Tibial artery (tissue), 4 donors: ENCODE measurements around the gene PCSK1N.

Experiments used
- DNase-seq, 2 donors: peaks; one replicate each; pipeline ENCODE4 v3.0.0-alpha.2; 2019
- H3K27ac ChIP-seq, 2 donors: fragments of 200-600 bp; sonication (generic) in 1 of 2; 1 replicate in 1 of 2; 2 replicates in 1 of 2; pipeline ENCODE4 v1.5.1; 2018 to 2019; ENCODE audit warnings: mild to moderate bottlenecking in 1 of 2
- H3K27me3 ChIP-seq, 2 donors: fragments of 200-600 bp; sonication (generic) in 1 of 2; one replicate each; pipeline versions ENCODE4 v1.5.1 to v1.6.0; 2016 to 2019
- H3K36me3 ChIP-seq, 3 donors: fragments of 200-600 bp; sonication (generic) in 2 of 3; one replicate each; pipeline ENCODE4 v1.5.1; 2016 to 2019; ENCODE audit warnings: mild to moderate bottlenecking in 2 of 3
- H3K4me1 ChIP-seq, 4 donors: fragments of 200-600 bp; sonication (generic) in 2 of 4; 1 replicate in 3 of 4; 2 replicates in 1 of 4; pipeline ENCODE4 v1.5.1; 2016 to 2019
- H3K4me3 ChIP-seq, 2 donors: fragments of 200-600 bp; sonication (generic) in 1 of 2; 1 replicate in 1 of 2; 2 replicates in 1 of 2; pipeline ENCODE4 v1.5.1; 2018 to 2019; ENCODE audit warnings: mild to moderate bottlenecking in 2 of 2
- H3K9me3 ChIP-seq, 3 donors: fragments of 200-600 bp; sonication (generic) in 1 of 3; one replicate each; pipeline ENCODE4 v1.5.1; 2016 to 2019
- intact Hi-C: fragments of 100-400 bp; cut with DNase I; formaldehyde crosslinking; loops from one replicate; pipeline ENCODE4 v1.15.0; 2023; ENCODE audit warnings: low total_unique reads
- TF ChIP-seq, protein P1 (sequence below), 2 experiments: fragments of 200-600 bp in 1 of 2; fragments of 450-650 bp in 1 of 2; IDR thresholded peaks; one replicate each; pipeline ENCODE4 v1.5.1; 2017 to 2019; ENCODE audit warnings: antibody characterized with exemption in 2 of 2, mild to moderate bottlenecking in 1 of 2, moderate library complexity in 1 of 2

The PCSK1N gene

GRCh38 chrX:48782216-48782615 is 53.2 kb downstream of the PCSK1N start:
- TF ChIP-seq, protein P1, sequence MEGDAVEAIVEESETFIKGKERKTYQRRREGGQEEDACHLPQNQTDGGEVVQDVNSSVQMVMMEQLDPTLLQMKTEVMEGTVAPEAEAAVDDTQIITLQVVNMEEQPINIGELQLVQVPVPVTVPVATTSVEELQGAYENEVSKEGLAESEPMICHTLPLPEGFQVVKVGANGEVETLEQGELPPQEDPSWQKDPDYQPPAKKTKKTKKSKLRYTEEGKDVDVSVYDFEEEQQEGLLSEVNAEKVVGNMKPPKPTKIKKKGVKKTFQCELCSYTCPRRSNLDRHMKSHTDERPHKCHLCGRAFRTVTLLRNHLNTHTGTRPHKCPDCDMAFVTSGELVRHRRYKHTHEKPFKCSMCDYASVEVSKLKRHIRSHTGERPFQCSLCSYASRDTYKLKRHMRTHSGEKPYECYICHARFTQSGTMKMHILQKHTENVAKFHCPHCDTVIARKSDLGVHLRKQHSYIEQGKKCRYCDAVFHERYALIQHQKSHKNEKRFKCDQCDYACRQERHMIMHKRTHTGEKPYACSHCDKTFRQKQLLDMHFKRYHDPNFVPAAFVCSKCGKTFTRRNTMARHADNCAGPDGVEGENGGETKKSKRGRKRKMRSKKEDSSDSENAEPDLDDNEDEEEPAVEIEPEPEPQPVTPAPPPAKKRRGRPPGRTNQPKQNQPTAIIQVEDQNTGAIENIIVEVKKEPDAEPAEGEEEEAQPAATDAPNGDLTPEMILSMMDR (IDR thresholded peaks at IDR 0.05): no peak
- H3K36me3 ChIP-seq: no peaks in the 10 kb centered on the region

DNA sequence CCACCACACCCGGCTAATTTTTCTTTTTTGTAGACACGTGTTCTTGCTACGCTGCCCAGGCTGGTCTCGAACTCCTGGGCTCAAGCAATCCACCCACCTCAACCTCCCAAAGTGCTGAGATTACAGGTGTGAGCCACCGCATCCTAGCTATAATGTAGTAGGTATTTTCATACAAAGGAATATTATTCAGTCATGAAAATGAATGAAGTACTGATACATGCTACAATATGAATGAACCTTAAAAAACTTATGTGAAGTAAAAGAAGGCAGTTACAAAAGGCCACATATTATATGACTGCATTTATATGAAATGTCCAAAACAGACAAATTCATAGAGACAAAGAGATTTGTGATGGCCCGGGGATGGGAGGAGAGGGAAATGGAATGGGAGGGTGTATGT is 53.7 kb downstream of the PCSK1N start:
- no peak overlapping the region for H3K27ac ChIP-seq
- no peaks in the 10 kb centered on the region for H3K36me3 ChIP-seq
- no peaks in the 10 kb centered on the region for H3K4me1 ChIP-seq
- peaks cover 0 to 2% of the 10 kb centered on the region in 2 donors for H3K27me3 ChIP-seq
- intact Hi-C loops: loop anchor here (1.0 kb wide), 1 partner anchor 42 kb away; no protein-coding TSS in a partner anchor
- TF ChIP-seq, protein P1 (IDR thresholded peaks at IDR 0.05): no peak
- no peak overlapping the region for H3K4me3 ChIP-seq
- no peaks in the 10 kb centered on the region for H3K9me3 ChIP-seq
- DNase-seq: no peak

More at GRCh38 chrX:48782216-48782615, 53.2 kb downstream of the PCSK1N start:
- no peaks in the 10 kb centered on the region for H3K4me1 ChIP-seq
- H3K4me3 ChIP-seq: no peak overlapping the region
- H3K27ac ChIP-seq: no peak overlapping the region
- peaks cover 0 to 2% of the 10 kb centered on the region in 2 donors for H3K27me3 ChIP-seq
- H3K9me3 ChIP-seq: no peaks in the 10 kb centered on the region
- no peak for DNase-seq
- intact Hi-C loops: no loop called here
